IPS-20b (cell line): ENCODE data around the gene INPP5A.
"Not testable (repeated sequence)": the region's sequence is repeated elsewhere in the genome, so short reads cannot be mapped to it uniquely, and the experiment has no call there.

Source experiments
- H3K27ac ChIP-seq: one replicate; pipeline ENCODE4 v1.5.1; 2013; ENCODE audit warnings: low read length
- H3K27me3 ChIP-seq: 2 replicates; pipeline ENCODE4 v1.6.1; 2013; ENCODE audit warnings: mild to moderate bottlenecking, low read length, inconsistent platforms; ENCODE audit not compliant: insufficient read depth
- H3K36me3 ChIP-seq: 2 replicates; pipeline ENCODE4 v1.6.1; 2013; ENCODE audit warnings: low read depth, mild to moderate bottlenecking, inconsistent platforms, low read length, moderate library complexity; ENCODE audit not compliant: insufficient read depth
- H3K4me1 ChIP-seq: 2 replicates; pipeline ENCODE4 v1.6.1; 2013; ENCODE audit warnings: mild to moderate bottlenecking, control low read depth, inconsistent platforms, low read length, moderate library complexity; ENCODE audit not compliant: insufficient read depth
- H3K4me3 ChIP-seq: 2 replicates; pipeline ENCODE4 v1.5.1; 2013; ENCODE audit warnings: mild to moderate bottlenecking, low read length, inconsistent platforms
- H3K9ac ChIP-seq: 2 replicates; pipeline ENCODE4 v1.6.1; 2013; ENCODE audit warnings: low read depth, mild to moderate bottlenecking, inconsistent platforms, low read length, moderate library complexity
- H3K9me3 ChIP-seq: 2 replicates; pipeline ENCODE4 v1.6.1; 2013; ENCODE audit warnings: mild to moderate bottlenecking, low read depth, low read length, inconsistent platforms; ENCODE audit not compliant: insufficient read depth

INPP5A gene

DNA sequence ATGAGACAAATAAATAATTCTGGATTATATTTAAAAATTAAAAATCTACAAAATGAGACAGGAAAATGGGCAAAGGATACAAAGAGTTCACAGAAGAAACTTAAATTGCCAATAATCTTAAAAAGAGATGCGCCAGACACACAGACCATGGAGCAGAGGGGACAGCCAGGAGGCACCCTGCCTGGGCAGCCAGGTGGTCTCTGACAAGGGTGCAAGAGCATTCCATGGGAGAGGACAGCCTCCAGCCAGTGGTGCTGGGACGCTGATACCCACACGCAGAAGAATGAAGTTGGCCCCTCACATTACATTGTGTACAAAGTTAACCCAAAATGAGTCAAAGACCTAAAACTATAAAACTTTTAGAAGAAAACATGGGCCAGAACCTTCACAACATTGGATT, 142.1 kb downstream of the INPP5A start:
- H3K4me1 ChIP-seq, result no peaks in the 10 kb centered on the region
- no peak overlapping the region for H3K27ac ChIP-seq
- no peak overlapping the region for H3K4me3 ChIP-seq
- no peaks in the 10 kb centered on the region for H3K9me3 ChIP-seq
- H3K27me3 ChIP-seq, result no peaks in the 10 kb centered on the region
- H3K36me3 ChIP-seq, result no peaks in the 10 kb centered on the region
- no peak overlapping the region for H3K9ac ChIP-seq

DNA sequence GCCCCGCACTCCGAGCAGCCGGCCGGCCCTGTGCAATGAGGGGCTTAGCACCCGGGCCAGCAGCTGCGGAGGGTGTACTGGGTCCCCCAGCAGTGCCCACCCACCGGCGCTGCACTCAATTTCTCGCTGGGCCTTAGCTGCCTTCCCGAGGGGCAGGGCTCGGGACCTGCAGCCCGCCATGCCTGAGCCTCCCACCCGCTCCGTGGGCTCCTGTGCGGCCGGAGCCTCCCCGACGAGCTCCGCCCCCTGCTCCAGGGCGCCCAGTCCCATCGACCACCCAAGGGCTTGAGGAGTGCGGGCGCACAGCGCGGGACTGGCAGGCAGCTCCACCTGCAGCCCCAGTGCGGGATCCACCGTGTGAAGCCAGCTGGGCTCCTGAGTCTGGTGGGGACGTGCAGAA, 143.2 kb downstream of the INPP5A start:
- H3K36me3 ChIP-seq, H3K4me1 ChIP-seq, H3K4me3 ChIP-seq, H3K9ac ChIP-seq, H3K9me3 ChIP-seq, H3K27ac ChIP-seq, H3K27me3 ChIP-seq: not testable (repeated sequence)

- H3K36me3 ChIP-seq, result no peaks in the 10 kb centered on the region
- H3K9ac ChIP-seq, result no peak overlapping the region
- no peaks in the 10 kb centered on the region for H3K4me1 ChIP-seq
- no peak overlapping the region for H3K27ac ChIP-seq
- H3K9me3 ChIP-seq, result no peaks in the 10 kb centered on the region
- no peak overlapping the region for H3K4me3 ChIP-seq
- H3K27me3 ChIP-seq, result no peaks in the 10 kb centered on the region
Measured at GRCh38 chr10:132681858-132682755, 144.5 kb downstream of the INPP5A start.

DNA sequence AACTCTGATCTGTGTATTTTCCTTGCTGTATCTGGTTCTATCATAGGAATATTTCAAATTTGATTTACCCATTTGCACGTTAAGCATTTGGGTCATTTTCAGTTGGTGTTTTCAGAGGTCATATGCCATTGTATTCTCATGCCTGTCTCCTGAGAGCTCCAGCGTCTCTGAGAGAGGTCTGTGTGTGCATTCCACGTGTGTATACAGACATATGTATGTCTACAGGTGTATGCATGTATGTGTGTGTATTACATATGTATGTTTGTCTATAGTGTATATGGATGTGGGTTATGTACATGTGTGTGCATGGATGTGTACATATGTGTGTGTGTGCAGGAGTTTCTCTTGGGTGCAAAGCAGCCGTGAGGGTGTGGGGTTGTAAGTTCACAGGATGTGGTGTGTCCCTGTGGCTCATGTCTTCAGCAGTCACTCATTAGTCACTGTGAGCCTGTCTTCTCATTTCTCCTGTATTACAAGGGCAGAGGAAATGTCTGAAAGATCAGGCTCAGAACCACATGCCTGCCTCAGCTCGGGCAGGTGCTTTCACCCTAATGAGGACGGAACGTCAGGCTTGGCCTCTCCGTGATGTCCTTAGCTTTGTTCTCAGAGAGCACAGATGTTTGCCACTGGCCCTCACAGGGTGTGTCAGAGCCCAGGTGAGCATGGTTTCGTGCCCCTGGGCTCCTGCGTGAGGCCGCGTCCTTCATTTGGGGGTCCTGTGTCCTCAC, 146.7 kb downstream of the INPP5A start:
- Histone ChIP-seq H3K9me3 (no peaks in the 10 kb centered on the region), H3K4me1 (no peaks in the 10 kb centered on the region), H3K27me3 (no peaks in the 10 kb centered on the region), H3K9ac (no peak overlapping the region), H3K4me3 (no peak overlapping the region), H3K36me3 (no peaks in the 10 kb centered on the region), H3K27ac (no peak overlapping the region)

- no peak overlapping the region for H3K4me3 ChIP-seq
- H3K36me3 ChIP-seq, result no peaks in the 10 kb centered on the region
- no peaks in the 10 kb centered on the region for H3K4me1 ChIP-seq
- no peak overlapping the region for H3K9ac ChIP-seq
- no peaks in the 10 kb centered on the region for H3K9me3 ChIP-seq
- H3K27ac ChIP-seq, result no peak overlapping the region
- H3K27me3 ChIP-seq, result no peaks in the 10 kb centered on the region
Measured at GRCh38 chr10:132685101-132685891, 147.7 kb downstream of the INPP5A start.

DNA sequence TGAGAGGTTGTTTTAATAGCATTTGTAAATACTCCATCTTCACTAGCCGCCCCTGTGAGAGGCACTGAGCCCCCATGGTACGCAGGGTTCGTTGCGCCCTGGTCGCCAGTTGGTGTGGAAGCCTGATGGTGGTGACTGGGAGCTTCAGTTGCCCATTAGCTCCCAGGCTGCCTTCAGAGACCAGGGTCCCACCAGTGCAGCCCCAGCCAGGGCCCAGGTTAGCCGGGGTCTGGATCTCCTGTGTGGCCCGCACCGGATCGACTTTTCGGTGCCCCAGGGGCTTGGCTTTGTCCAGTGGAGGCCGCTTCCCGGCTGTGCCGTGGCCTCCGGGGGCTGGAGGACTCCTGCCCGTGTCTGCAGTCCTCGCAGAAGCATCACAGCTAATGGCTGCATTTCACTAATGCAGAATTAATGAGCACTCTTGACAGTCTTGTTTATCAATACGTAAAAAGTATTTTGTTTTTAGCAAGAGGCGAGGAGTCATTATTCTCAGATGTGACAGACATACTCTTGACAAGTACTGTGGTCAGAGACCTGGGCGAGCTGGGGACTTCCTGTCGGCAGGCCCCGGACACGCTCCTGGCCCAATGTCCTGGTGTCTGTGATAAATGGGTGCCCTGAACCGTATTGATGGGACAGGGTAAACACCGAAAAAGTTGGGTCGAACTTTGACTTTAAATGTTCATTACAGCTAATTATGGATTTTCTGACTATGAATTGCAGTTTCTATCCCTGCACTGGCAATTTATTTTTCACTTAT, 148.5 kb downstream of the INPP5A start:
- Histone ChIP-seq H3K9me3 (no peaks in the 10 kb centered on the region), H3K9ac (no peak overlapping the region), H3K36me3 (no peaks in the 10 kb centered on the region), H3K4me1 (no peaks in the 10 kb centered on the region), H3K27me3 (no peaks in the 10 kb centered on the region), H3K4me3 (no peak overlapping the region), H3K27ac (no peak overlapping the region)

- no peaks in the 10 kb centered on the region for H3K36me3 ChIP-seq
- H3K4me3 ChIP-seq, result no peak overlapping the region
- no peak overlapping the region for H3K9ac ChIP-seq
- no peaks in the 10 kb centered on the region for H3K4me1 ChIP-seq
- H3K27ac ChIP-seq, result no peak overlapping the region
- H3K27me3 ChIP-seq, result no peaks in the 10 kb centered on the region
- no peaks in the 10 kb centered on the region for H3K9me3 ChIP-seq
Measured at GRCh38 chr10:132687181-132687892, 149.8 kb downstream of the INPP5A start.

DNA sequence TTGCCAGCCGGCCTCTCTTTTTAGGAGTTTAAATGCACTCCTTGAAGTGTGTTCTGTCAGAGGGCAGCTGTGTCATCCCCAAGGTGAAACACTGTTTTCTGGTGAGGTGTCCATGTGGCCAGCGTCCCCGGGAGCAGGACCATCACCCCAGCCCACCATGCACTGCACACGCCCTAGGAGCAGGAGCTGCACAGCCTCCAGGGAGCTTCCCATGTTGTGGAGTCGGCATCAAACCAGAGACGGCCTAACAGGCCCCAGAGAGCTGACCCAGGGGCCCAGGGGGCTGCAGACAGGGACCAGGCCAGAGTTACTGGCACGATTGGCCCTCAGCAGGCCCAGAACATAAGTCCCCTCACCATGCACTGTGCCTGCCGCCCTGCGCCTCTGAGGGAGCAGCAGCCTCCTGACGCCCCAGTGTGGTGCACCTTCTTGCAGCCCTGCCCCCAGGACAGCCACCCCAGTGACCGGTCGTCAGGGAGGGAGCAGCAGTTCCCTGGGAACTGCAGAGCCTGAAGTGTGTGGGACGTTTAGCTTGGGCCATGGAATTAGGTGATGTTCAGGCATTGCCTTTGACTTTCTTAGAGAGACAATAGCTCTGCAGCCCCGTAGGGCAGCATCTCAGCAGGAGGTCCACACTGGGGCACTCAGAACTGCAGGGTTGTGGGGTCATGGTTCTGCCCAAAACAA, 150.4 kb downstream of the INPP5A start:
- Histone ChIP-seq H3K27me3 (no peaks in the 10 kb centered on the region), H3K9me3 (no peaks in the 10 kb centered on the region), H3K36me3 (no peaks in the 10 kb centered on the region), H3K9ac (no peak overlapping the region), H3K4me1 (no peaks in the 10 kb centered on the region), H3K27ac (no peak overlapping the region), H3K4me3 (no peak overlapping the region)

GRCh38 chr10:132688580-132689420, 151.2 kb downstream of the INPP5A start:
- Histone ChIP-seq H3K4me1 (no peaks in the 10 kb centered on the region), H3K36me3 (no peaks in the 10 kb centered on the region), H3K27me3 (no peaks in the 10 kb centered on the region), H3K9me3 (no peaks in the 10 kb centered on the region), H3K4me3 (no peak overlapping the region), H3K9ac (no peak overlapping the region), H3K27ac (no peak overlapping the region)
